HepG2 (cell line): ENCODE data around the gene SQSTM1. TPM values are rescaled to one million over a fixed set of nuclear protein-coding genes. Genes with fewer than 3 reads are reported as not detected.

Source experiments
- CC2D1A ChIP-seq: sonication (generic); formaldehyde crosslinking; IDR thresholded peaks from 2 replicates; pipeline ENCODE4 v1.8.1; 2023; ENCODE audit warnings: mild to moderate bottlenecking, missing genetic modification reagents
- DRAP1 ChIP-seq: IDR thresholded peaks from 2 replicates; pipeline ENCODE4 v1.6.1; 2016; ENCODE audit warnings: missing genetic modification reagents, missing compliant biosample characterization
- GTF3A ChIP-seq: sonication (generic); formaldehyde crosslinking; conservative IDR thresholded peaks from 2 replicates; pipeline ENCODE4 v1.4.0; 2020; ENCODE audit warnings: mild to moderate bottlenecking, missing genetic modification reagents
- HDAC1 ChIP-seq: sonication (generic); formaldehyde crosslinking; IDR thresholded peaks from 2 replicates; pipeline ENCODE4 v1.5.1; 2020; ENCODE audit warnings: mild to moderate bottlenecking, missing genetic modification reagents
- HMGXB4 ChIP-seq, 2 experiments: sonication (generic) in 1 of 2; formaldehyde crosslinking in 1 of 2; IDR thresholded peaks; 2 replicates each; pipeline versions ENCODE4 v1.4.0 to v1.6.1; 2018 to 2020; ENCODE audit warnings: missing genetic modification reagents in 2 of 2, borderline replicate concordance in 1 of 2, low read depth in 1 of 2, mild to moderate bottlenecking in 1 of 2, missing biosample characterization in 1 of 2
- KLF11 ChIP-seq: IDR thresholded peaks from 2 replicates; pipeline ENCODE4 v1.6.1; 2016; ENCODE audit warnings: missing compliant biosample characterization
- MED8 ChIP-seq: sonication (generic); formaldehyde crosslinking; IDR thresholded peaks from 2 replicates; pipeline ENCODE4 v1.8.1; 2023; ENCODE audit warnings: mild to moderate bottlenecking, missing genetic modification reagents; ENCODE audit not compliant: insufficient replicate concordance
- MIER2 ChIP-seq: IDR thresholded peaks from 2 replicates; pipeline ENCODE4 v1.6.1; 2016; ENCODE audit warnings: missing biosample characterization, missing genetic modification reagents
- PHB2 ChIP-seq: fragments of 450-650 bp; IDR thresholded peaks from 2 replicates; pipeline ENCODE4 v1.6.1; 2018; ENCODE audit not compliant: partially characterized antibody
- PRDM10 ChIP-seq: sonication (generic); formaldehyde crosslinking; IDR thresholded peaks from 2 replicates; pipeline ENCODE4 v1.4.0; 2020; ENCODE audit warnings: low read depth, missing genetic modification reagents
- TEAD2 ChIP-seq: sonication (generic); formaldehyde crosslinking; IDR thresholded peaks from 2 replicates; pipeline ENCODE4 v1.9.0; 2021; ENCODE audit warnings: missing genetic modification reagents
- ZBTB49 ChIP-seq: sonication (generic); formaldehyde crosslinking; IDR thresholded peaks from 2 replicates; pipeline ENCODE4 v1.4.0; 2020; ENCODE audit warnings: missing genetic modification reagents, borderline replicate concordance
- ZNF234 ChIP-seq: sonication (generic); formaldehyde crosslinking; conservative IDR thresholded peaks from 2 replicates; pipeline ENCODE4 v1.5.1; 2020; ENCODE audit warnings: mild to moderate bottlenecking, missing genetic modification reagents
- ZNF574 ChIP-seq: sonication (generic); formaldehyde crosslinking; IDR thresholded peaks from 2 replicates; pipeline ENCODE4 v1.4.0; 2020; ENCODE audit warnings: missing genetic modification reagents
- ZNF766 ChIP-seq: sonication (generic); formaldehyde crosslinking; IDR thresholded peaks from 2 replicates; pipeline ENCODE4 v1.5.0; 2020; ENCODE audit warnings: missing genetic modification reagents, borderline replicate concordance
- ZSCAN29 ChIP-seq: sonication (generic); formaldehyde crosslinking; conservative IDR thresholded peaks from 2 replicates; pipeline ENCODE4 v1.4.0; 2020; ENCODE audit warnings: mild to moderate bottlenecking, missing genetic modification reagents
- polyA plus RNA-seq, 8 experiments: library from polyadenylated mRNA; depleted of rRNA in 3 of 8; stranded (reverse) in 7 of 8; unstranded in 1 of 8; fragments of >200 nt; fragmentation: Illumina TruSeq in 4 of 8; extraction: Trizol in 4 of 8; gene quantifications; 2 replicates each; pipeline versions ENCODE4 v1.2.1 to v1.2.3, GENCODE V29; 2011 to 2016; ENCODE audit warnings: low read depth in 4 of 8, missing spikeins in 1 of 8, mixed read lengths in 1 of 8; ENCODE audit not compliant: insufficient read depth in 1 of 8
- total RNA-seq, 5 experiments: library from RNA; depleted of rRNA; stranded (reverse); fragments of >200 nt; fragmentation: Illumina TruSeq; extraction: Trizol; gene quantifications; 2 replicates each; pipeline ENCODE4 v1.2.3, GENCODE V29; 2016; ENCODE audit warnings: low read depth in 1 of 5

Gene SQSTM1
- total and polyA plus RNA-seq, 2 of the 13 experiments (the other 11 are each of a cell fraction or from before 2014, with no cell fraction given): 90.9 to 160 TPM

GRCh38 chr5:179821298-179822058 lies 773 bp downstream of the SQSTM1 start (continued):
- peak in 1 of 2 experiments; percentile 17; a peak in 1 of 4 replicates for TF ChIP-seq HMGXB4 (CRISPR knock-in tag; IDR thresholded peaks at IDR 0.05; ENCODE audit: borderline replicate concordance in 1 of 2, low read depth in 1 of 2)
- TF ChIP-seq DRAP1 (CRISPR knock-in tag): peak; percentile 93
- TF ChIP-seq HDAC1 (CRISPR knock-in tag): no peak
- 0 out of 2 replicates have a peak, but pooled peaks have one; percentile 29 for TF ChIP-seq PRDM10 (CRISPR knock-in tag)
- no peak for TF ChIP-seq MED8 (CRISPR knock-in tag)
- no peak for TF ChIP-seq TEAD2
- TF ChIP-seq MIER2 (CRISPR knock-in tag): no peak
- peak; percentile 90; the same call in 1 of the 2 replicates for TF ChIP-seq ZNF234 (CRISPR knock-in tag)
- TF ChIP-seq CC2D1A (CRISPR knock-in tag): no peak
- peak; percentile 58; the same call in 1 of the 2 replicates for TF ChIP-seq ZNF574 (CRISPR knock-in tag)
- TF ChIP-seq GTF3A: no peak
- TF ChIP-seq ZSCAN29 (CRISPR knock-in tag): no peak
- no peak for TF ChIP-seq KLF11 (CRISPR knock-in tag)
- TF ChIP-seq PHB2: no peak
- TF ChIP-seq ZNF766: no peak
- TF ChIP-seq ZBTB49 (CRISPR knock-in tag): no peak
